Lower leg skin (tissue), 3 donors: Measurements from ENCODE around the gene ACSM4.

Experiments used
- POLR2A ChIP-seq, 2 donors: fragments of 450-650 bp; IDR thresholded peaks; one replicate each; pipeline ENCODE4 v1.6.1; 2016 to 2017; ENCODE audit warnings: antibody characterized with exemption in 2 of 2, mild to moderate bottlenecking in 1 of 2, moderate library complexity in 1 of 2
- TF ChIP-seq, protein P1 (sequence below), 3 donors: fragments of 450-650 bp; IDR thresholded peaks; one replicate each; pipeline ENCODE4 v1.5.1; 2016; ENCODE audit warnings: antibody characterized with exemption in 3 of 3, mild to moderate bottlenecking in 3 of 3, moderate library complexity in 2 of 3

DNA sequence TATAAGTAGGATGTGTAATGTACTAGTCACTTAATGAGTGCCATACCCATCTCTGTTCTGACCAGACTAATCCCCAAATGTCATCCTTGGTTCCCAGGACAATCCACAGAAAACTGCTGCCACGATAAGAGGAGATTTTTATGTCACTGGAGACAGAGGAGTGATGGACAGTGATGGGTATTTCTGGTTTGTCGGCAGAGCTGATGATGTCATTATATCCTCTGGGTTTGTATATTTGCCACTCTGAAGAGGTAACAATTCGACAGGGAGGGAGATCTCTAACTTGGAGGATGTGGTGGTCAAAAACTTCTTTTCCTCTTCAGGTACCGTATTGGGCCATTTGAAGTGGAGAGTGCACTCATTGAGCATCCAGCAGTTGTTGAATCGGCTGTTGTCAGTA, 20.3 kb downstream of the ACSM4 start:
- TF ChIP-seq, protein P1, sequence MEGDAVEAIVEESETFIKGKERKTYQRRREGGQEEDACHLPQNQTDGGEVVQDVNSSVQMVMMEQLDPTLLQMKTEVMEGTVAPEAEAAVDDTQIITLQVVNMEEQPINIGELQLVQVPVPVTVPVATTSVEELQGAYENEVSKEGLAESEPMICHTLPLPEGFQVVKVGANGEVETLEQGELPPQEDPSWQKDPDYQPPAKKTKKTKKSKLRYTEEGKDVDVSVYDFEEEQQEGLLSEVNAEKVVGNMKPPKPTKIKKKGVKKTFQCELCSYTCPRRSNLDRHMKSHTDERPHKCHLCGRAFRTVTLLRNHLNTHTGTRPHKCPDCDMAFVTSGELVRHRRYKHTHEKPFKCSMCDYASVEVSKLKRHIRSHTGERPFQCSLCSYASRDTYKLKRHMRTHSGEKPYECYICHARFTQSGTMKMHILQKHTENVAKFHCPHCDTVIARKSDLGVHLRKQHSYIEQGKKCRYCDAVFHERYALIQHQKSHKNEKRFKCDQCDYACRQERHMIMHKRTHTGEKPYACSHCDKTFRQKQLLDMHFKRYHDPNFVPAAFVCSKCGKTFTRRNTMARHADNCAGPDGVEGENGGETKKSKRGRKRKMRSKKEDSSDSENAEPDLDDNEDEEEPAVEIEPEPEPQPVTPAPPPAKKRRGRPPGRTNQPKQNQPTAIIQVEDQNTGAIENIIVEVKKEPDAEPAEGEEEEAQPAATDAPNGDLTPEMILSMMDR (IDR thresholded peaks at IDR 0.05) = no peak
- no peak for TF ChIP-seq POLR2A (IDR thresholded peaks at IDR 0.05)
